ENCODE results near the gene TMEM200A. TPM values are rescaled to one million over a fixed set of nuclear protein-coding genes. Genes with fewer than 3 reads are reported as not detected.

TMEM200A gene
- total and polyA plus RNA-seq, 10 of the 15 experiments (the other 5 are each of a cell fraction or from before 2014, with no cell fraction given) = 5.5 to 12.4 (median 9.6) TPM

DNA sequence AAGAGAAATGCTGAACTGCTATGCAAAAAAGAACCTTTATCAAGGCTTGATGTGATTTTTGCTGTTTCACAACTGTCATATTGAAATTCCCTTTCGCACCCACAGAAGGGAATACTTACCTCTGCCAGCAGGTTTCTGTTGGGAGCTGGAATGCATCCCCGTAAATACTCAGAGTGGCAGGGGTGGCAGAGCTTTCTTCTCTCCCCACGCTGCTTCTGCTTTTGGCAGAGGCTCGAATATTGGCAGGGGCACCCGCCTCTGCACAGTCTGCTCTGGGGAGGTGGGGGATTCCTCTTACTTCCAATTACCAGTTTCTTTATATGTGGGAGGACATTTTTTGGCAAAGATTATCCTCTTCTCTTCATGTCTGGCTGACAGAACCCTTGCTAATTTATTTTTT is 28.4 kb downstream of the TMEM200A start (continued):
- TF ChIP-seq HDAC2 (IDR thresholded peaks at IDR 0.05) (no peak), CBX5 (IDR thresholded peaks at IDR 0.05; ENCODE audit: low read depth) (no peak)

DNA sequence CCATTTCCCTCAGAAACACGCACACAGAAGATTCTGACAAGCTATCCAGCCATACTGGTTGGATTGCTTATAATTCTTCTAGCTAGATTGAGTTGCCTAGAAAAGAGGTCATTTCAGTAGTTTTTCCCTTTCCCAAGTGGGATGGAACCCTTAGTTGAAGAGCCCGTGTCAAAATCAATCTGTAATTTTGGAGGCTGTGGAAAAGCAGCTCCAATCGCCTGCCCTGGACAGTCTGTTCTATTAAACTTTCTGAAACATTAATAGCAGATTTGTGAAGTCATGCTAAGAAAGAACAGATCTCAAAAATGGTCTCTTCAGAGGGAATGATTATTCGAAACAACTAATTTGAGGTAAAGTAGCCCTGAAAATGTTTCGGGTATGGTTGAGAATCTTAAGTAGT is 29.3 kb downstream of the TMEM200A start:
- ChIA-PET RAD21 (ENCODE audit: unreplicated experiment) (interaction anchor here (1.0 to 1.9 kb wide), 5 partner anchors 10 to 123 kb away, joined by 3 to 5 read pairs (median 5); no protein-coding TSS in a partner anchor), CTCF (interaction anchor here (0.9 to 1.8 kb wide), 5 partner anchors 10 to 448 kb away, joined by 3 to 8 read pairs (median 5); no protein-coding TSS in a partner anchor)

DNA sequence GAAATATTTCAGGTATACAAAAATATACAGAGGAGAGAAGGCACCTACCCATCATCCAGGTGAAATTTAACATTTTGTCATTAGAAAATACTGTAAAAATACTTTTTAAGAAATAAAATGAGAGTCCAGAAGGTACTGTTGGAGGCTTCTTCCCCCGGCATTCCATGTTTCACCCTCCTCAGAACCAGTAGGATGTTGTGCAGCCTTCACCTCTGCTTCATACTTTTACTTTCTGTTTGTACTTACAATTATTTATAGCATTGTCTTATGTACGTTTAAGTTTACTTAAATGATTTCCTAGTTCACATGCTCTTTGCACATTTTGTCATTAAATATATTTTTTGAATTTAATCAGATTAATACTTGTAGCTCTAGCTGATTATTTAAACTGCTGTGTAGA is 30.9 kb downstream of the TMEM200A start:
- SMC1A ChIA-PET (ENCODE audit: uncharacterized antibody, unreplicated experiment) = interaction anchor here (1.0 to 4.4 kb wide), 9 partner anchors 10 to 161 kb away, joined by 3 to 18 read pairs (median 4); no protein-coding TSS in a partner anchor
- in situ Hi-C loops (cut with MboI) = no loop called here

More for the DNA sequence above, 29.3 kb downstream of the TMEM200A start:
- in situ Hi-C loops (cut with MboI) = no loop called here
- no peak for DNase-seq (ENCODE audit: low read depth, low spot score)
- intact Hi-C loops (cut with micrococcal nuclease; ENCODE audit: unreplicated experiment) = no loop called here
- H3K27ac ChIP-seq (ENCODE audit: control insufficient read depth, insufficient read depth) = no peak overlapping the region
- no TSS peak for BruUV-seq (replicated peaks)
- FAIRE-seq = no peak
- no peaks in the 10 kb centered on the region for H3K36me3 ChIP-seq (ENCODE audit: control insufficient read depth in 2 of 2, insufficient read depth in 2 of 2, low read length in 1 of 2)
- H3K4me3 ChIP-seq = no peak overlapping the region
- H3K4me1 ChIP-seq (ENCODE audit: control insufficient read depth, insufficient read depth, low read length) = no peaks in the 10 kb centered on the region
- WGBS (ENCODE audit: insufficient coverage, insufficient replicate concordance, low lambda C conversion rate, missing lambda C conversion rate) = 68% methylated on average over 5 of the region's 5 CpGs
- ChIA-PET SMC1A (ENCODE audit: uncharacterized antibody, unreplicated experiment) (interaction anchor here (0.7 to 4.4 kb wide), 12 partner anchors 9 to 304 kb away, joined by 3 to 20 read pairs (median 5); no protein-coding TSS in a partner anchor), POLR2A (interaction anchor here (1.3 to 2.5 kb wide), 3 partner anchors 9 to 22 kb away, joined by 4 to 14 read pairs (median 5); no protein-coding TSS in a partner anchor)
- H3K79me2 ChIP-seq (ENCODE audit: control insufficient read depth, insufficient read depth, low read length) = no peaks in the 10 kb centered on the region
- H3K4me2 ChIP-seq (ENCODE audit: control insufficient read depth, insufficient read depth) = no peak overlapping the region
- no peak for ATAC-seq
- no peak overlapping the region for H3K9ac ChIP-seq (ENCODE audit: control insufficient read depth, insufficient read depth, low read length)
- H3K27me3 ChIP-seq (replicated peaks in 1 of 2; ENCODE audit: control insufficient read depth in 2 of 2, insufficient read depth in 2 of 2, low read length in 1 of 2) = no peaks in the 10 kb centered on the region
- H2AFZ ChIP-seq (ENCODE audit: control insufficient read depth, low read depth, low read length) = no peak overlapping the region
- TF ChIP-seq GATAD2B (conservative IDR thresholded peaks at IDR 0.05; ENCODE audit: low read depth) = no peak
- no peaks in the 10 kb centered on the region for H4K20me1 ChIP-seq (ENCODE audit: control insufficient read depth, insufficient read depth)
- no peaks in the 10 kb centered on the region for H3K9me3 ChIP-seq (replicated peaks; ENCODE audit: control insufficient read depth, insufficient read depth, low read length)

More for the DNA sequence above, 30.9 kb downstream of the TMEM200A start:
- no peaks in the 10 kb centered on the region for H4K20me1 ChIP-seq (ENCODE audit: control insufficient read depth, insufficient read depth)
- H2AFZ ChIP-seq (ENCODE audit: control insufficient read depth, low read depth, low read length) = peak overlapping the region; percentile 26; the same call in 1 of the 2 replicates
- TF ChIP-seq MXI1 (IDR thresholded peaks at IDR 0.05; ENCODE audit: low read depth, low read length) (no peak), RAD21 (IDR thresholded peaks at IDR 0.05; ENCODE audit: insufficient read depth, low read depth, low read length) (no peak), ZNF207 (IDR thresholded peaks at IDR 0.05; ENCODE audit: borderline replicate concordance) (no peak), ATF7 (IDR thresholded peaks at IDR 0.05; ENCODE audit: low read depth) (no peak), ZNF24 (IDR thresholded peaks at IDR 0.05) (no peak), EZH2 (IDR thresholded peaks at IDR 0.05; ENCODE audit: borderline replicate concordance, control insufficient read depth, low read depth, low read length) (no peak), ZNF217 (IDR thresholded peaks at IDR 0.05) (no peak), CBX3 (IDR thresholded peaks at IDR 0.05; ENCODE audit: borderline replicate concordance, low read depth) (no peak), TARDBP (IDR thresholded peaks at IDR 0.05; ENCODE audit: borderline replicate concordance) (no peak), PAX8 (IDR thresholded peaks at IDR 0.05) (no peak)
- TF ChIP-seq, protein P1, sequence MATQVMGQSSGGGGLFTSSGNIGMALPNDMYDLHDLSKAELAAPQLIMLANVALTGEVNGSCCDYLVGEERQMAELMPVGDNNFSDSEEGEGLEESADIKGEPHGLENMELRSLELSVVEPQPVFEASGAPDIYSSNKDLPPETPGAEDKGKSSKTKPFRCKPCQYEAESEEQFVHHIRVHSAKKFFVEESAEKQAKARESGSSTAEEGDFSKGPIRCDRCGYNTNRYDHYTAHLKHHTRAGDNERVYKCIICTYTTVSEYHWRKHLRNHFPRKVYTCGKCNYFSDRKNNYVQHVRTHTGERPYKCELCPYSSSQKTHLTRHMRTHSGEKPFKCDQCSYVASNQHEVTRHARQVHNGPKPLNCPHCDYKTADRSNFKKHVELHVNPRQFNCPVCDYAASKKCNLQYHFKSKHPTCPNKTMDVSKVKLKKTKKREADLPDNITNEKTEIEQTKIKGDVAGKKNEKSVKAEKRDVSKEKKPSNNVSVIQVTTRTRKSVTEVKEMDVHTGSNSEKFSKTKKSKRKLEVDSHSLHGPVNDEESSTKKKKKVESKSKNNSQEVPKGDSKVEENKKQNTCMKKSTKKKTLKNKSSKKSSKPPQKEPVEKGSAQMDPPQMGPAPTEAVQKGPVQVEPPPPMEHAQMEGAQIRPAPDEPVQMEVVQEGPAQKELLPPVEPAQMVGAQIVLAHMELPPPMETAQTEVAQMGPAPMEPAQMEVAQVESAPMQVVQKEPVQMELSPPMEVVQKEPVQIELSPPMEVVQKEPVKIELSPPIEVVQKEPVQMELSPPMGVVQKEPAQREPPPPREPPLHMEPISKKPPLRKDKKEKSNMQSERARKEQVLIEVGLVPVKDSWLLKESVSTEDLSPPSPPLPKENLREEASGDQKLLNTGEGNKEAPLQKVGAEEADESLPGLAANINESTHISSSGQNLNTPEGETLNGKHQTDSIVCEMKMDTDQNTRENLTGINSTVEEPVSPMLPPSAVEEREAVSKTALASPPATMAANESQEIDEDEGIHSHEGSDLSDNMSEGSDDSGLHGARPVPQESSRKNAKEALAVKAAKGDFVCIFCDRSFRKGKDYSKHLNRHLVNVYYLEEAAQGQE (IDR thresholded peaks at IDR 0.05; ENCODE audit: low read depth, low read length) = no peak
- no peaks in the 10 kb centered on the region for H3K9me3 ChIP-seq (replicated peaks; ENCODE audit: control insufficient read depth, insufficient read depth, low read length)
- H3K27me3 ChIP-seq (replicated peaks in 1 of 2; ENCODE audit: control insufficient read depth in 2 of 2, insufficient read depth in 2 of 2, low read length in 1 of 2) = no peaks in the 10 kb centered on the region
- no TSS peak for BruUV-seq (replicated peaks)
- 0% methylated on average over 2 of the region's 2 CpGs for WGBS (ENCODE audit: insufficient coverage, insufficient replicate concordance, low lambda C conversion rate, missing lambda C conversion rate)
- ChIA-PET RAD21 (ENCODE audit: unreplicated experiment) (interaction anchor here (0.6 to 1.7 kb wide), 7 partner anchors 9 to 301 kb away, joined by 3 to 4 read pairs (median 3); no protein-coding TSS in a partner anchor), POLR2A (interaction anchor here (1.5 to 2.5 kb wide), 2 partner anchors 10 to 14 kb away, joined by 4 to 14 read pairs; no protein-coding TSS in a partner anchor), CTCF (interaction anchor here (0.9 to 1.1 kb wide), 2 partner anchors 9 to 17 kb away, joined by 3 read pairs; no protein-coding TSS in a partner anchor)
- intact Hi-C loops (cut with micrococcal nuclease; ENCODE audit: unreplicated experiment) = no loop called here
- H3K4me1 ChIP-seq (ENCODE audit: control insufficient read depth, insufficient read depth, low read length) = no peaks in the 10 kb centered on the region
- H3K79me2 ChIP-seq (ENCODE audit: control insufficient read depth, insufficient read depth, low read length) = no peaks in the 10 kb centered on the region
- ATAC-seq (peak; percentile 64), FAIRE-seq (peak; percentile 68), DNase-seq (ENCODE audit: low read depth, low spot score) (no peak)
- H3K36me3 ChIP-seq (ENCODE audit: control insufficient read depth in 2 of 2, insufficient read depth in 2 of 2, low read length in 1 of 2) = no peaks in the 10 kb centered on the region
- no peak overlapping the region for H3K27ac ChIP-seq (ENCODE audit: control insufficient read depth, insufficient read depth)
- H3K4me2 ChIP-seq (ENCODE audit: control insufficient read depth, insufficient read depth) = no peak overlapping the region
- H3K4me3 ChIP-seq = no peak overlapping the region
- H3K9ac ChIP-seq (ENCODE audit: control insufficient read depth, insufficient read depth, low read length) = no peak overlapping the region
